Right lobe of liver (tissue), 6 donors: ENCODE data around the gene PRKAR1B. TPM values are rescaled to one million over a fixed set of nuclear protein-coding genes. Genes with fewer than 3 reads are reported as not detected.

ENCODE experiments used
- ATAC-seq, 4 donors: fragments of 200-7000 bp; cut with Tn5 transposase; one replicate each; pipeline ENCODE4 v1.9.1; 2020; ENCODE audit warnings: mild to moderate bottlenecking in 4 of 4, moderate library complexity in 4 of 4
- DNase-seq, 3 donors: peaks; one replicate each; pipeline ENCODE4 v3.0.0-alpha.2; 2020
- H3K27ac ChIP-seq, 3 donors: fragments of 200-600 bp; one replicate each; pipeline ENCODE4 v1.8.0; 2022
- H3K27me3 ChIP-seq, 2 donors: fragments of 200-600 bp; one replicate each; pipeline ENCODE4 v1.8.0; 2022
- H3K36me3 ChIP-seq, 4 donors: fragments of 200-600 bp; sonication (generic) in 1 of 4; one replicate each; pipeline versions ENCODE4 v1.5.1 to v1.8.0; 2017 to 2022; ENCODE audit warnings: control low read depth in 1 of 4
- H3K4me1 ChIP-seq, 4 donors: fragments of 200-600 bp; sonication (generic) in 1 of 4; one replicate each; pipeline versions ENCODE4 v1.5.1 to v1.8.0; 2017 to 2022; ENCODE audit warnings: control low read depth in 1 of 4
- H3K4me3 ChIP-seq, 3 donors: fragments of 200-600 bp; one replicate each; pipeline ENCODE4 v1.8.0; 2022
- H3K9me3 ChIP-seq, 4 donors: fragments of 200-600 bp; sonication (generic) in 1 of 4; one replicate each; pipeline versions ENCODE4 v1.5.1 to v1.8.0; 2017 to 2022; ENCODE audit warnings: control low read depth in 1 of 4
- CTCF ChIP-seq, 4 donors: fragments of 200-600 bp in 3 of 4; fragments of 450-650 bp in 1 of 4; IDR thresholded peaks; one replicate each; pipeline versions ENCODE4 v1.5.1 to v1.8.0; 2016 to 2022; ENCODE audit warnings: antibody characterized with exemption in 4 of 4, mild to moderate bottlenecking in 2 of 4
- POLR2A ChIP-seq: fragments of 450-650 bp; IDR thresholded peaks from one replicate; pipeline ENCODE4 v1.6.1; 2017; ENCODE audit warnings: antibody characterized with exemption, mild to moderate bottlenecking
- WGBS: methylation state at CpG from one replicate; pipeline ENCODE4 v1.1.6; 2018; ENCODE audit warnings: low coverage, low lambda C conversion rate; ENCODE audit not compliant: insufficient coverage; ENCODE audit errors: missing lambda C conversion rate; 5-methylcytosine and 5-hydroxymethylcytosine counted together
- intact Hi-C, 2 donors: fragments of 100-400 bp; cut with DNase I; formaldehyde crosslinking; loops; one replicate each; pipeline versions ENCODE4 v1.11.2 to v1.14.1; 2022
- total RNA-seq, 6 experiments: library from RNA; depleted of rRNA in 2 of 6; stranded (reverse); fragments of >200 nt in 2 of 6; fragmentation: NEBNext Ultra II Directional in 3 of 6; extraction: Animal tissue kit (Norgen Biotek cat#: 25700) in 3 of 6; gene quantifications; one replicate each; pipeline versions ENCODE4 v1.1.0 to v1.2.4, GENCODE V29; 2016 to 2023
- donor health status: DM: no; HTN: yes; CAD: no.
- donor health status: DM: no; HTN: no; CAD: no.
- donor health status: DM: no; HTN: no; CAD: no.
- donor health status: DM: no; HTN: yes; CAD: no.
- donor health status: DM: no; HTN: yes; CAD: no.

Gene PRKAR1B
- total RNA-seq, 6 experiments from 2014 or later = 4.7 to 20.8 (median 11.3) TPM

DNA sequence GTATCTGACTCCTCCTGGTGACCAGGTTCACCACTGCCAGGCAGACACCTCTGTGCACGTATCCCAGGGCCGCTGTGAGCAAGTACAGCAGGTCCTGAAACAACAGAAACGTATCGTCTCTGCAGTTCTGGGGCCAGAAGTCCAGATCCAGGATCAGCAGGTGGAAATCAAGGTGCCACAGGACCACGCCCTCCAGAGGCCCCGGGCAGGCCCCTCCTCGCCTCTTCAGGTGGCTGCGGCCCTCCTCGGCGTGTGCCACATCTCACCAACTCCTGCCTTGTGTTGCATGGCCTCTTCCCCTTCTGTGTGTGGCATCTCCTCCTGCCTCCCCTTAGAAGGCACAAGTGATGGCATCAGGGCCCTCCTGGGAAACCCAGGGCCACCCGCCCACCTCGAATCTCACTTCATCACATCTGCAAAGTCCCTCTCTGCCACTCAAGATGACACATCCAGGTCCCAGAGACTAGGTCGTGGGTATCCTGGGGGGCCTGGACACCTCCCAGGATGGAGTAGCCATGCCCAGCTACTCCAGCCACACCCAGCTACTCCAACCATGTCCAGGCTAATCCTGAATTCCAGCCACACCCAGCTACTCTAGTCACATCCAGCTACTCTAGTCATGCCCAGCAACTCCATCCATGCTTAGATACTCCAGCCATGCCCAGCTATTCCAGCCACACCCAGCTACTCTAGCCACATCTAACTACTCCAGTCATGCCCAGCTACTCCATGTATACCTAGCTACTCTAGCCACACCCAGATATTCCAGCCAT is 53.2 kb downstream of the PRKAR1B start:
- peak in 1 of 3 donors; percentile 29 for DNase-seq
- Histone ChIP-seq H3K9me3 (no peaks in the 10 kb centered on the region), H3K4me1 (no peaks in the 10 kb centered on the region), H3K27ac (no peak overlapping the region), H3K4me3 (no peak overlapping the region), H3K36me3 (no peaks in the 10 kb centered on the region), H3K27me3 (no peaks in the 10 kb centered on the region)
- intact Hi-C loops = no loop called here
- WGBS = 100% methylated on average over 1 of the region's 13 CpGs
- no peak for ATAC-seq
- TF ChIP-seq POLR2A = no peak
- TF ChIP-seq CTCF (IDR thresholded peaks at IDR 0.05) = no peak

- TF ChIP-seq CTCF (IDR thresholded peaks at IDR 0.05) = no peak
- no peak for TF ChIP-seq POLR2A
- intact Hi-C loops = no loop called here
- DNase-seq (peak in 1 of 3 donors; percentile 37), ATAC-seq (no peak)
- Histone ChIP-seq H3K27me3 (no peaks in the 10 kb centered on the region), H3K36me3 (no peaks in the 10 kb centered on the region), H3K27ac (no peak overlapping the region), H3K9me3 (no peaks in the 10 kb centered on the region), H3K4me3 (no peak overlapping the region), H3K4me1 (no peaks in the 10 kb centered on the region)
- WGBS = 89% methylated on average over 5 of the region's 8 CpGs
Measured at GRCh38 chr7:672891-673290, 54.2 kb downstream of the PRKAR1B start.

- Histone ChIP-seq H3K4me3 (no peak overlapping the region), H3K27ac (no peak overlapping the region), H3K27me3 (no peaks in the 10 kb centered on the region), H3K36me3 (no peaks in the 10 kb centered on the region), H3K4me1 (no peaks in the 10 kb centered on the region), H3K9me3 (no peaks in the 10 kb centered on the region)
- TF ChIP-seq CTCF (IDR thresholded peaks at IDR 0.05) (no peak), POLR2A (no peak)
- 96% methylated on average over 7 of the region's 10 CpGs for WGBS
- DNase-seq (peak in 1 of 3 donors; percentile 10), ATAC-seq (no peak)
- intact Hi-C loops = no loop called here
Measured at GRCh38 chr7:671415-672042, 55.6 kb downstream of the PRKAR1B start.

GRCh38 chr7:670501-671390 is 56.3 kb downstream of the PRKAR1B start:
- no peaks in the 10 kb centered on the region for H3K9me3 ChIP-seq
- TF ChIP-seq CTCF (IDR thresholded peaks at IDR 0.05) (no peak), POLR2A (no peak)
- H3K27me3 ChIP-seq = no peaks in the 10 kb centered on the region
- intact Hi-C loops = no loop called here
- H3K36me3 ChIP-seq = no peaks in the 10 kb centered on the region
- ATAC-seq (no peak), DNase-seq (peak in 1 of 3 donors; percentile 35)
- H3K4me3 ChIP-seq = no peak overlapping the region
- no peak overlapping the region for H3K27ac ChIP-seq
- no peaks in the 10 kb centered on the region for H3K4me1 ChIP-seq
- WGBS = 93% methylated on average over 8 of the region's 54 CpGs
